ENCODE measurements around the gene VAMP8. TPM values are rescaled to one million over a fixed set of nuclear protein-coding genes. Genes with fewer than 3 reads are reported as not detected.
"Not testable (repeated sequence)": the region's sequence is repeated elsewhere in the genome, so short reads cannot be mapped to it uniquely, and the experiment has no call there.

VAMP8 gene
- total and polyA plus RNA-seq, 12 donors = 4.9 to 56.8 (median 11.3) TPM

DNA sequence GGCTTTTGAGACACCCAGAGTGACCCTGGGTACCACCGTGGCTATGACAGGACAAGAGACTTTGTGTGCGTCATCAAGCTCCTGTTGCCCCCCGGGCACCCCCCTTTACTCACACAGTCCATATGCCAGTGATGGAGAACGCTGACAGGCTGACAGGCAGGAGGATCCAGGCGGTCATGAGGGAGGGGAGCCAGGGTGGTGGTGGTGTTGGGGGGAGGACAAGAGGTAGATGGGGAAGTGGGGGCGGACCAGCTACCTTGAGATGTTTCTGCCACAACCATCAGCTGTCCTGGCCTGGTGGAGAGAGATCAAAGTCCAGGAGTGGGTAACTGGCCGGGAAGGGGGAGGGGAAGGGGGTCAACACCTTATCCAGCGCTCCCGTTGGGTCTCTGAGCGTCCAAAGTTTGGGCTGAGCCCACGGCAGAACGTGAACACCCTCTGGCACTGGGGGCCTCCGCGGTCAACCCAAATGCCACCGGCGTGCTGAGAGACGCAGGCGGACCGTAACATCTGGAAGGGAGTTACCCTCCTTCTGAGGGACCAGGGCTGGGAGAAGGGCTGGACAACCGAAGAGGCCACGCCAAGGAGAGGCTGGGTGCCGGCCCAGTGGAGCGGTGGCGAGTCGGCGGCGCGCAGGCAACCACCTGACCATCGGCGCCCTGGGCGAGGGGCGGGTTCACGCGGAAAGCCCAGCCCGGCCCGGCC is 24.5 kb downstream of the VAMP8 start:
- TF ChIP-seq, protein P1, sequence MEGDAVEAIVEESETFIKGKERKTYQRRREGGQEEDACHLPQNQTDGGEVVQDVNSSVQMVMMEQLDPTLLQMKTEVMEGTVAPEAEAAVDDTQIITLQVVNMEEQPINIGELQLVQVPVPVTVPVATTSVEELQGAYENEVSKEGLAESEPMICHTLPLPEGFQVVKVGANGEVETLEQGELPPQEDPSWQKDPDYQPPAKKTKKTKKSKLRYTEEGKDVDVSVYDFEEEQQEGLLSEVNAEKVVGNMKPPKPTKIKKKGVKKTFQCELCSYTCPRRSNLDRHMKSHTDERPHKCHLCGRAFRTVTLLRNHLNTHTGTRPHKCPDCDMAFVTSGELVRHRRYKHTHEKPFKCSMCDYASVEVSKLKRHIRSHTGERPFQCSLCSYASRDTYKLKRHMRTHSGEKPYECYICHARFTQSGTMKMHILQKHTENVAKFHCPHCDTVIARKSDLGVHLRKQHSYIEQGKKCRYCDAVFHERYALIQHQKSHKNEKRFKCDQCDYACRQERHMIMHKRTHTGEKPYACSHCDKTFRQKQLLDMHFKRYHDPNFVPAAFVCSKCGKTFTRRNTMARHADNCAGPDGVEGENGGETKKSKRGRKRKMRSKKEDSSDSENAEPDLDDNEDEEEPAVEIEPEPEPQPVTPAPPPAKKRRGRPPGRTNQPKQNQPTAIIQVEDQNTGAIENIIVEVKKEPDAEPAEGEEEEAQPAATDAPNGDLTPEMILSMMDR (IDR thresholded peaks at IDR 0.05) = no peak
- peaks cover 6 to 61% (median 51%) of the 10 kb centered on the region in 9 donors for H3K4me1 ChIP-seq
- peak; percentile 72 to 79 for DNase-seq
- intact Hi-C loops (cut with DNase I) = loop anchor here in 5 of 10 donors (2.0 to 5.0 kb wide), 2 partner anchors 40 to 41 kb away; partner anchors contain the start of gene GGCX (in 5 of the 5)
- H3K4me3 ChIP-seq = peak overlapping the region; percentile 64 to 92 (median 75)
- no peaks in the 10 kb centered on the region for H3K9me3 ChIP-seq
- no peaks in the 10 kb centered on the region for H3K27me3 ChIP-seq
- peaks cover 0 to 51% (median 11%) of the 10 kb centered on the region in 9 donors for H3K36me3 ChIP-seq
- peak; percentile 45 to 70 (median 63) for ATAC-seq
- WGBS, 2 donors = 5 to 6% methylated on average over 35 to 36 of the region's 36 CpGs
- peak overlapping the region; percentile 71 to 94 (median 88) for H3K27ac ChIP-seq

DNA sequence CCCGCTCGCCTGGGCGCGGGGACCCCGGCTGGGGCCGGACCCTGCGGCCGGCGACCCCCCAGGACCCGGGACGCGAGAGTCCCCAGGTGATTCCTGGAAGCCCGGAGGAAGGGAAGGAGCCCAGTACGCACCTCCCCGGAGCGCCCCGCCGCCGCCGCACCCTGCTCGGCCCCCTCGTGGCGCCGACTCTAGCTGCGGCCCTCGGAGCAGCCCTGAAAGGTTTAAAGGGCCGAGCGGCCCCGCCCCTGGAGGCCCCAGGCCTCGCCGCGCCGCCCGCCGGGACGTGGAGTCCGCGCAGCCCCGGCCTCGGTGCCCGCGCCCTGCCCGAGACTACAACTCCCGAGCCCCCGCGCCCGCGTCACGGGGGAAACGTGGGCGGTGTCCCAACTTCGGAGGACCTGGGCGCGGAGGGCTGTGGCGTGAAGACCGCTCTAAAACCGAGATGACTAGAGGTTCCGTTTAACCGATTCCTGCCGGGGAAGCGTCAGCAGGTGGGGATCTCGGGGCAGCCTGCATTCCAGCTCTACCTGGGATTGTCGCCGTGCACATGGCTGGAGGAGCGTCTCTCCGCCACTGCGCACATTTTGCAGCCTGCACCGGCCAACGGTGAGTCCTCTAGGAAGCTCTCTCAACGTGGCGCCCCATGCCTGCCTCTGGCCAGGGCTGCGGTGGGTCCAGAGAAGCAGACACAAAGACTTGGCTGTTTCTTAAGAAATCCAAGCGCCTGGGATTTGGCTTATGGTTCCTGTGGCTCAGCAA is 25.3 kb downstream of the VAMP8 start, which contains the start of gene TMEM150A:
Gene TMEM150A (minus strand): TSS at position 223 of the 759 bp plus-strand sequence. CDS start 750 bp downstream, outside the sequence.
- 0 to 1% methylated on average over 64 to 73 of the region's 73 CpGs for WGBS, 2 donors
- DNase-seq (peak; percentile 94 to 95), ATAC-seq (peak; percentile 92 to 97 (median 94))
- Histone ChIP-seq H3K27ac (peak within 1 kb of the TSS; percentile 71 to 94 (median 88)), H3K9me3 (no peaks in the 10 kb centered on the region), H3K36me3 (peaks cover 0 to 51% (median 5%) of the 10 kb centered on the region in 9 donors), H3K27me3 (no peaks in the 10 kb centered on the region), H3K4me1 (peaks cover 6 to 61% (median 55%) of the 10 kb centered on the region in 9 donors), H3K4me3 (peak within 1 kb of the TSS; percentile 64 to 92 (median 75))
- TF ChIP-seq, protein P1 (IDR thresholded peaks at IDR 0.05) = peak; percentile 11 to 68 (median 44)
- intact Hi-C loops (cut with DNase I) = loop anchor here in 5 of 10 donors (2.0 to 5.0 kb wide), 2 partner anchors 40 to 42 kb away; partner anchors contain the start of gene GGCX (in 5 of the 5)

DNA sequence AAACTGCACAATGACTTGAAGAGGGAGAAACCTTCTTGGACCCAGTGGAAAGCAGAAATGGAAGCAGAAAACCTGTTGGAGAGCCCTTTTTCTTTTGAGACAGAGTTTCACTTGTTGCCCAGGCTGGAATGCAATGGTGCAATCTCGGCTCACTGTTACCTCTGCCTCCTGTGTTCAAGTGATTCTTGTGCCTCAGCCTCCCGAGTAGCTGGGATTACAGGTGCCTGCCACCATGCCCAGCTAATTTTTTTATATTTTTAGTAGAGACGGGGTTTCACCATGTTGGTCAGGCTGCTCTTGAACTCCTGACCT is 26.7 kb downstream of the VAMP8 start:
- DNase-seq, H3K9me3 ChIP-seq, H3K27me3 ChIP-seq, ATAC-seq: not testable (repeated sequence)
- peak overlapping the region in 8 of 10 donors; percentile 3 to 94 (median 86) for H3K27ac ChIP-seq
- H3K4me1 ChIP-seq = peaks cover 6 to 72% (median 56%) of the 10 kb centered on the region in 9 donors
- intact Hi-C loops (cut with DNase I) = loop anchor here in 4 of 10 donors (5.0 kb wide), 1 partner anchor 42 kb away; the partner anchor contains the start of gene GGCX (in 4 of the 4)
- WGBS, 2 donors = 87 to 91% methylated on average over 3 of the region's 3 CpGs
- H3K36me3 ChIP-seq = peaks cover 0 to 51% (median 4%) of the 10 kb centered on the region in 9 donors
- peak overlapping the region in 6 of 10 donors; percentile 12 to 92 (median 72) for H3K4me3 ChIP-seq

DNA sequence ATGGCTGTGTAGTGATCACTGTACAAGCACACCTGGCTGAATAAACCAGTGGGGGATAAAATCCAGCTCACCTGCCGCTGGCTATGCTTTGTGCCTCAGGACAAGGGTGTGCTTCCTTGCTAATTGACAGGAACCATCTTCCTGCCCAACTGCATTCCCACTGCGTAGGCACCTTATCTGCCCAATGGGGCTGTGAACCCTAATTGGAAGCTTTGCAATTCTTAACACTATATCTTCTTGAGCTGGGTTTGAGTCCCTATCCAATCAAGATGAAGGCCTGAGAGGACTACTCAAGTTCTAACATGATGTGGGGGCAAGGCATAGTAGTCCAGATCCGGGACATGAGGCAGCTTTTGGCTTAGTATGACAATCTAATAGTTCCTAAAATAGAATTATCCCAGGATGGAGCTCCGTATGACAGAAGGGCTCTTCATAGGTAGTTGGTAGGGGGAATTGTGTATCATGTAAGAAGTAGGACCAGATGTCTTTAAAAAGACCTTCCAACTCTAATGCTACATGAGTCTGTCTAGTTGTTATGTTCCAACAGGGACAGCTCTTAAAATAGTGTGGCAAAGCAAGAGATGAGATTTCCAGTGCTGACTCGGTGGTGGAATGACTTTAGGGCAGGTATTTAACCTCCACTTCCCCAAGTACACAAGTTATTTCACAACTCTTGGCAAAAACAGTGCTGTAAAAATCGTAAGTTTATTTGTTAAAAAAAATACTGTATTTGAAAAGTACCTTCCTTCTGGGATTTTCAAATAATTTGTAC is 27.4 kb downstream of the VAMP8 start:
- Histone ChIP-seq H3K4me1 (peaks cover 6 to 79% (median 58%) of the 10 kb centered on the region in 9 donors), H3K36me3 (peaks cover 0 to 50% (median 4%) of the 10 kb centered on the region in 9 donors), H3K9me3 (no peaks in the 10 kb centered on the region), H3K27me3 (no peaks in the 10 kb centered on the region), H3K4me3 (peak overlapping the region in 4 of 10 donors; percentile 3 to 77 (median 44)), H3K27ac (peak overlapping the region in 9 of 10 donors; percentile 3 to 94 (median 86))
- intact Hi-C loops (cut with DNase I) = loop anchor here in 4 of 10 donors (5.0 kb wide), 1 partner anchor 42 kb away; the partner anchor contains the start of gene GGCX (in 4 of the 4)
- ATAC-seq (peak in 2 of 8 donors; percentile 2 to 10), DNase-seq (no peak)
- TF ChIP-seq, protein P1 (IDR thresholded peaks at IDR 0.05) = no peak
- 45 to 46% methylated on average over 6 of the region's 6 CpGs for WGBS, 2 donors

Measured in heart right ventricle (tissue), 16 donors.